HCT116 (cell line): ENCODE data around the gene PBXIP1. TPM values are rescaled to one million over a fixed set of nuclear protein-coding genes. Genes with fewer than 3 reads are reported as not detected.

Source experiments
- ATAC-seq: fragments of 200-7000 bp; cut with Tn5 transposase; 2 replicates; pipeline ENCODE4 v1.9.1; 2020; ENCODE audit warnings: mild to moderate bottlenecking, moderate library complexity
- BruUV-seq: library from RNA; stranded (reverse); fragments of 400-500 nt; replicated peaks from 2 replicates; lab custom pipeline; 2021; lab: Mats Ljungman, UMichigan
- CTCF ChIA-PET: fragments of 300-600 bp; sonication (Branson Sonifier 250); formaldehyde crosslinking; loops from one replicate; lab custom pipeline; 2021; ENCODE audit warnings: antibody characterized with exemption; lab: Charles Lee
- POLR2A ChIA-PET: fragments of 300-600, 350-600 bp; sonication (Branson Sonifier 250); formaldehyde crosslinking; loops from one replicate; lab custom pipeline; 2021; ENCODE audit warnings: antibody characterized with exemption; lab: Charles Lee
- RAD21 ChIA-PET, 2 experiments: fragments of 300-600 bp; sonication (Branson Sonifier 250); formaldehyde crosslinking; loops; one replicate each; lab custom pipeline; 2023; ENCODE audit warnings: low total read pairs in 2 of 2; ENCODE audit not compliant: uncharacterized antibody in 2 of 2, unreplicated experiment in 2 of 2, low non-redundant PET in 1 of 2; lab: Charles Lee
- DNase-seq: peaks from one replicate; pipeline ENCODE4 v3.0.0-alpha.2; 2010; ENCODE audit warnings: low read depth, low spot score
- H2AFZ ChIP-seq: fragments of 200-600 bp; shearing (Covaris generic), sonication (generic); 2 replicates; pipeline ENCODE4 v1.6.1; 2017; ENCODE audit warnings: low read depth, mixed run types, mixed read lengths, antibody characterized with exemption, low read length; ENCODE audit not compliant: poor library complexity, severe bottlenecking
- H3K27ac ChIP-seq: 2 replicates; pipeline ENCODE4 v1.5.1; 2012; ENCODE audit warnings: low read depth, low read length
- H3K27me3 ChIP-seq: fragments of 200-600 bp; sonication (generic); 2 replicates; pipeline ENCODE4 v1.6.1; 2016; ENCODE audit warnings: mixed run types, low read length, mixed read lengths; ENCODE audit not compliant: insufficient read depth
- H3K36me3 ChIP-seq, 2 experiments: fragments of 200-500 bp in 1 of 2; fragments of 200-600 bp in 1 of 2; sonication (Bioruptor generic) in 1 of 2; sonication (generic) in 1 of 2; 2 replicates each; pipeline versions ENCODE4 v1.5.1 to v1.6.1; 2014 to 2016; ENCODE audit warnings: low read length in 2 of 2, inconsistent platforms in 1 of 2, mixed read lengths in 1 of 2, mixed run types in 1 of 2; ENCODE audit not compliant: insufficient read depth in 2 of 2, control insufficient read depth in 1 of 2
- H3K4me1 ChIP-seq, 2 experiments: fragments of 200-600 bp in 1 of 2; sonication (generic) in 1 of 2; 2 replicates each; pipeline versions ENCODE4 v1.5.1 to v1.6.1; 2012 to 2017; ENCODE audit warnings: low read length in 2 of 2, inconsistent platforms in 1 of 2, mild to moderate bottlenecking in 1 of 2, mixed read lengths in 1 of 2, mixed run types in 1 of 2, moderate library complexity in 1 of 2; ENCODE audit not compliant: insufficient read depth in 2 of 2, control insufficient read depth in 1 of 2
- H3K4me2 ChIP-seq: fragments of 200-600 bp; sonication (generic); 2 replicates; pipeline ENCODE4 v1.6.1; 2017; ENCODE audit warnings: mixed run types, low read length, mixed read lengths
- H3K4me3 ChIP-seq, 2 experiments: fragments of 200-600 bp in 1 of 2; sonication (generic) in 1 of 2; replicated peaks in 1 of 2; 2 replicates each; pipeline ENCODE4 v1.5.1; 2011 to 2016; ENCODE audit warnings: low read length in 2 of 2, control low read depth in 1 of 2, low read depth in 1 of 2, mild to moderate bottlenecking in 1 of 2, mixed read lengths in 1 of 2, mixed run types in 1 of 2
- H3K79me2 ChIP-seq: fragments of 200-600 bp; sonication (generic); 2 replicates; pipeline ENCODE4 v1.6.1; 2017; ENCODE audit warnings: mild to moderate bottlenecking, mixed run types, low read length, moderate library complexity, mixed read lengths; ENCODE audit not compliant: insufficient read depth
- H3K9ac ChIP-seq: fragments of 200-600 bp; sonication (generic); 2 replicates; pipeline ENCODE4 v1.6.1; 2016; ENCODE audit warnings: low read length, mixed read lengths
- H3K9me2 ChIP-seq: fragments of 200-600 bp; sonication (generic), shearing (Covaris generic); 2 replicates; pipeline ENCODE4 v1.6.1; 2017; ENCODE audit warnings: mixed run types, mild to moderate bottlenecking, moderate library complexity; ENCODE audit not compliant: insufficient read depth
- H3K9me3 ChIP-seq, 2 experiments: fragments of 200-500 bp in 1 of 2; fragments of 200-600 bp in 1 of 2; sonication (Bioruptor generic) in 1 of 2; sonication (generic) in 1 of 2; 2 replicates each; pipeline ENCODE4 v1.6.1; 2014 to 2017; ENCODE audit warnings: low read length in 2 of 2, mixed read lengths in 2 of 2, inconsistent platforms in 1 of 2, low read depth in 1 of 2, mild to moderate bottlenecking in 1 of 2, mixed run types in 1 of 2, moderate library complexity in 1 of 2; ENCODE audit not compliant: control insufficient read depth in 1 of 2, insufficient read depth in 1 of 2
- H4K20me1 ChIP-seq: fragments of 200-600 bp; sonication (generic), shearing (Covaris generic); 2 replicates; pipeline ENCODE4 v1.6.1; 2017; ENCODE audit warnings: mixed run types, mild to moderate bottlenecking, moderate library complexity; ENCODE audit not compliant: insufficient read depth
- CBX3 ChIP-seq: IDR thresholded peaks from 2 replicates; pipeline ENCODE4 v1.6.1; 2012; ENCODE audit warnings: low read depth
- CEBPB ChIP-seq: IDR thresholded peaks from 2 replicates; pipeline ENCODE4 v1.6.1; 2012; ENCODE audit warnings: low read depth
- EGR1 ChIP-seq: IDR thresholded peaks from 2 replicates; pipeline ENCODE4 v1.6.1; 2012; ENCODE audit warnings: low read depth
- ELF1 ChIP-seq: IDR thresholded peaks from 2 replicates; pipeline ENCODE4 v1.6.1; 2012; ENCODE audit warnings: low read depth, borderline replicate concordance
- EZH2 ChIP-seq: fragments of 200-600 bp; sonication (generic); IDR thresholded peaks from 2 replicates; pipeline ENCODE4 v1.6.1; 2017; ENCODE audit warnings: antibody characterized with exemption, mixed run types
- EZH2phosphoT487 ChIP-seq: fragments of 200-600 bp; IDR thresholded peaks from 2 replicates; pipeline ENCODE4 v1.6.1; 2018; ENCODE audit warnings: antibody characterized with exemption, borderline replicate concordance
- FOSL1 ChIP-seq: IDR thresholded peaks from 2 replicates; pipeline ENCODE4 v1.6.1; 2012; ENCODE audit warnings: low read depth
- POLR2A ChIP-seq: IDR thresholded peaks from 2 replicates; pipeline ENCODE4 v1.7.0; 2011; ENCODE audit warnings: borderline replicate concordance; ENCODE audit not compliant: insufficient read depth, insufficient read length; ENCODE audit errors: extremely low read depth
- RAD21 ChIP-seq: IDR thresholded peaks from 2 replicates; pipeline ENCODE4 v1.6.1; 2012; ENCODE audit warnings: low read depth, mild to moderate bottlenecking
- SIN3A ChIP-seq: IDR thresholded peaks from 2 replicates; pipeline ENCODE4 v1.6.1; 2012; ENCODE audit warnings: low read depth
- SP1 ChIP-seq: IDR thresholded peaks from 2 replicates; pipeline ENCODE4 v1.6.1; 2012; ENCODE audit warnings: low read depth
- TCF7L2 ChIP-seq: IDR thresholded peaks from 2 replicates; pipeline ENCODE4 v1.7.0; 2011; ENCODE audit warnings: borderline replicate concordance, inconsistent platforms; ENCODE audit not compliant: insufficient read depth, insufficient read length; ENCODE audit errors: extremely low read depth
- YY1 ChIP-seq: IDR thresholded peaks from 2 replicates; pipeline ENCODE4 v1.6.1; 2011; ENCODE audit warnings: low read length, low read depth, moderate library complexity, mild to moderate bottlenecking; ENCODE audit not compliant: insufficient replicate concordance; ENCODE audit errors: extremely low read depth
- ZFX ChIP-seq: fragments of 450-650 bp; IDR thresholded peaks from 2 replicates; pipeline ENCODE4 v1.6.1; 2017
- ZNF274 ChIP-seq: fragments of 200-500 bp; sonication (Bioruptor generic); IDR thresholded peaks from 2 replicates; pipeline ENCODE4 v1.6.1; 2014; ENCODE audit warnings: mild to moderate bottlenecking, low read depth, low read length, inconsistent platforms
- intact Hi-C: fragments of 100-400 bp; cut with micrococcal nuclease; formaldehyde crosslinking; loops from 2 replicates; pipeline ENCODE4 v1.10.0; 2022
- total RNA-seq: library from RNA; stranded (reverse); gene quantifications from one replicate; pipeline ENCODE4 v1.2.1, GENCODE V29; 2021; ENCODE audit not compliant: unreplicated experiment
- TF ChIP-seq, protein P1 (sequence below): IDR thresholded peaks from 2 replicates; pipeline ENCODE4 v1.6.1; 2011; ENCODE audit warnings: mild to moderate bottlenecking, low read length, moderate library complexity; ENCODE audit not compliant: insufficient replicate concordance; ENCODE audit errors: extremely low read depth
- TF ChIP-seq, protein P2 (sequence below): IDR thresholded peaks from 2 replicates; pipeline ENCODE4 v1.6.1; 2012
- TF ChIP-seq, protein P3 (sequence below): IDR thresholded peaks from 2 replicates; pipeline ENCODE4 v1.6.1; 2012
- TF ChIP-seq, protein P4 (sequence below), 3 experiments: fragments of 200-600 bp in 1 of 3; sonication (generic) in 1 of 3; IDR thresholded peaks in 2 of 3; conservative IDR thresholded peaks in 1 of 3; 2 replicates each; pipeline ENCODE4 v1.5.1; 2012 to 2017; ENCODE audit warnings: low read depth in 2 of 3, low read length in 2 of 3, antibody characterized with exemption in 1 of 3, borderline replicate concordance in 1 of 3, control low read depth in 1 of 3, mild to moderate bottlenecking in 1 of 3, mixed read lengths in 1 of 3, mixed run types in 1 of 3, moderate library complexity in 1 of 3; ENCODE audit not compliant: insufficient read depth in 1 of 3

The PBXIP1 gene
- total RNA-seq, 1 experiment from 2014 or later = 12.6 TPM

DNA sequence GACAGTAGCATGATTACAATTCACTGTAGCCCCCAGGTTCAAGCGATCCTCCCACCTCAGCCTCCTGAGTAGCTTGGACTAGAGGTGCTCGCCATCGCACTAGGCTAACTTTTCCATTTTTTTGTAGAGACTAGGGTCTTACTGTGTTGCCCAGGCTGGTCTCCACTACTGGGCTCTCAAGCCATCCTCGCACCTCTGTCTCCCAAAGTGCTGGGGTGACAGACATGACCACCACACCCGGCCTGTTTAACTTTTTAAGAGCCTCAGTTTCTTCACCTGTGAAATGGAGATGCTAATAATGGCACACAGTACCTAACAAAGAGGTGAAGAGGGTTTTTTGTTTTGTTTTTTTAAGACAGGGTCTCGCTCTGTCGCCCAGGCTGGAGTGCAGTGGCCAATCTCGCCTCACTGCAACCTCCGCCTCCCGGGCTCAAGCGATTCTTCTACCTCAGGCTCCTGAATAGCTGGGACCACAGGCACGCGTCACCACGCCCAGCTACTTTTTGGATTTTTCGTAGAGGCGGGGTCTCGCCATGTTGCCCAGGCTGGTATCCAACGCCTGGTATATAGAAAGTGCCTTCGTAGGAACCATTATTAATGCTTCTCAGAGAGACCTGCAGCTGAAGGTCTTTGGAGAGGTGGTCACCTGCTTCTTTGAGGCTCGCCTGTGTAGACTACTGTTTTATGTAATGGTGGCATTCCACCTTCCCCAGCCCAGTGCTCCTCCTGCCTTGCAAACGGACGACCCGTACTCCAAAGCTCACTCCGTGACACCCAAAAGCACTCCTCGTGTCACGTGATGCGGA, 19.9 kb downstream of the PBXIP1 start:
- H3K36me3 ChIP-seq = no peaks in the 10 kb centered on the region
- H3K4me1 ChIP-seq = peaks cover 30 to 64% of the 10 kb centered on the region in 2 experiments
- no peaks in the 10 kb centered on the region for H3K9me3 ChIP-seq
- no peaks in the 10 kb centered on the region for H3K27me3 ChIP-seq
- H4K20me1 ChIP-seq = no peaks in the 10 kb centered on the region
- no peak for ATAC-seq
- ChIA-PET CTCF (interaction anchor here (0.8 to 1.7 kb wide), 8 partner anchors 24 to 376 kb away, joined by 3 to 10 read pairs (median 3); partner anchors contain the start of genes KCNN3 and KRTCAP2), POLR2A (interaction anchor here (0.8 to 1.2 kb wide), 5 partner anchors 16 to 82 kb away, joined by 3 to 6 read pairs (median 3); partner anchors contain the start of genes FLAD1 and SHC1), RAD21 (no interaction called here)
- H2AFZ ChIP-seq = peak overlapping the region; percentile 92
- peak overlapping the region; percentile 67 for H3K27ac ChIP-seq
- peak overlapping the region; percentile 83 for H3K4me2 ChIP-seq
- H3K79me2 ChIP-seq = no peaks in the 10 kb centered on the region
- BruUV-seq = TSS peak; percentile 72
- intact Hi-C loops = no loop called here
- no peaks in the 10 kb centered on the region for H3K9me2 ChIP-seq
- peak overlapping the region; percentile 76 for H3K9ac ChIP-seq
- TF ChIP-seq FOSL1 (no peak), SIN3A (no peak), SP1 (no peak), EZH2 (no peak), ELF1 (no peak), CBX3 (no peak), EGR1 (no peak), ZNF274 (no peak), RAD21 (no peak), ZFX (no peak), TCF7L2 (no peak), POLR2A (no peak), EZH2phosphoT487 (no peak), CEBPB (no peak), YY1 (no peak)
- TF ChIP-seq, protein P1, sequence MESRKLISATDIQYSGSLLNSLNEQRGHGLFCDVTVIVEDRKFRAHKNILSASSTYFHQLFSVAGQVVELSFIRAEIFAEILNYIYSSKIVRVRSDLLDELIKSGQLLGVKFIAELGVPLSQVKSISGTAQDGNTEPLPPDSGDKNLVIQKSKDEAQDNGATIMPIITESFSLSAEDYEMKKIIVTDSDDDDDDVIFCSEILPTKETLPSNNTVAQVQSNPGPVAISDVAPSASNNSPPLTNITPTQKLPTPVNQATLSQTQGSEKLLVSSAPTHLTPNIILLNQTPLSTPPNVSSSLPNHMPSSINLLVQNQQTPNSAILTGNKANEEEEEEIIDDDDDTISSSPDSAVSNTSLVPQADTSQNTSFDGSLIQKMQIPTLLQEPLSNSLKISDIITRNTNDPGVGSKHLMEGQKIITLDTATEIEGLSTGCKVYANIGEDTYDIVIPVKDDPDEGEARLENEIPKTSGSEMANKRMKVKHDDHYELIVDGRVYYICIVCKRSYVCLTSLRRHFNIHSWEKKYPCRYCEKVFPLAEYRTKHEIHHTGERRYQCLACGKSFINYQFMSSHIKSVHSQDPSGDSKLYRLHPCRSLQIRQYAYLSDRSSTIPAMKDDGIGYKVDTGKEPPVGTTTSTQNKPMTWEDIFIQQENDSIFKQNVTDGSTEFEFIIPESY = no peak
- TF ChIP-seq, protein P2, sequence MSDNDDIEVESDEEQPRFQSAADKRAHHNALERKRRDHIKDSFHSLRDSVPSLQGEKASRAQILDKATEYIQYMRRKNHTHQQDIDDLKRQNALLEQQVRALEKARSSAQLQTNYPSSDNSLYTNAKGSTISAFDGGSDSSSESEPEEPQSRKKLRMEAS = no peak
- TF ChIP-seq, protein P3, sequence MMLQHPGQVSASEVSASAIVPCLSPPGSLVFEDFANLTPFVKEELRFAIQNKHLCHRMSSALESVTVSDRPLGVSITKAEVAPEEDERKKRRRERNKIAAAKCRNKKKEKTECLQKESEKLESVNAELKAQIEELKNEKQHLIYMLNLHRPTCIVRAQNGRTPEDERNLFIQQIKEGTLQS = no peak
- TF ChIP-seq, protein P4, sequence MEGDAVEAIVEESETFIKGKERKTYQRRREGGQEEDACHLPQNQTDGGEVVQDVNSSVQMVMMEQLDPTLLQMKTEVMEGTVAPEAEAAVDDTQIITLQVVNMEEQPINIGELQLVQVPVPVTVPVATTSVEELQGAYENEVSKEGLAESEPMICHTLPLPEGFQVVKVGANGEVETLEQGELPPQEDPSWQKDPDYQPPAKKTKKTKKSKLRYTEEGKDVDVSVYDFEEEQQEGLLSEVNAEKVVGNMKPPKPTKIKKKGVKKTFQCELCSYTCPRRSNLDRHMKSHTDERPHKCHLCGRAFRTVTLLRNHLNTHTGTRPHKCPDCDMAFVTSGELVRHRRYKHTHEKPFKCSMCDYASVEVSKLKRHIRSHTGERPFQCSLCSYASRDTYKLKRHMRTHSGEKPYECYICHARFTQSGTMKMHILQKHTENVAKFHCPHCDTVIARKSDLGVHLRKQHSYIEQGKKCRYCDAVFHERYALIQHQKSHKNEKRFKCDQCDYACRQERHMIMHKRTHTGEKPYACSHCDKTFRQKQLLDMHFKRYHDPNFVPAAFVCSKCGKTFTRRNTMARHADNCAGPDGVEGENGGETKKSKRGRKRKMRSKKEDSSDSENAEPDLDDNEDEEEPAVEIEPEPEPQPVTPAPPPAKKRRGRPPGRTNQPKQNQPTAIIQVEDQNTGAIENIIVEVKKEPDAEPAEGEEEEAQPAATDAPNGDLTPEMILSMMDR (IDR thresholded peaks at IDR 0.05 in 2 of 3, conservative IDR thresholded peaks at IDR 0.05 in 1 of 3; ENCODE audit: borderline replicate concordance in 1 of 3, insufficient read depth in 1 of 3, low read depth in 2 of 3, low read length in 2 of 3) = no peak
- H3K4me3 ChIP-seq = peak overlapping the region; percentile 58 to 62
- DNase-seq = no peak
